Transverse colon (tissue), 3 donors: ENCODE measurements around the gene PLXNC1.

Source experiments
- POLR2A ChIP-seq: fragments of 450-650 bp; IDR thresholded peaks from one replicate; pipeline ENCODE4 v1.6.1; 2016; ENCODE audit warnings: antibody characterized with exemption, mild to moderate bottlenecking, moderate library complexity
- TF ChIP-seq, protein P1 (sequence below), 5 experiments: fragments of 200-600 bp in 3 of 5; fragments of 450-650 bp in 2 of 5; sonication (generic) in 3 of 5; IDR thresholded peaks; 1 replicate in 2 of 5; 2 replicates in 3 of 5; pipeline ENCODE4 v1.5.1; 2016 to 2017; ENCODE audit warnings: antibody characterized with exemption in 5 of 5, inconsistent platforms in 3 of 5, mild to moderate bottlenecking in 2 of 5, moderate library complexity in 1 of 5

GRCh38 chr12:94263011-94263811 is 114.8 kb downstream of the PLXNC1 start:
- TF ChIP-seq, protein P1, sequence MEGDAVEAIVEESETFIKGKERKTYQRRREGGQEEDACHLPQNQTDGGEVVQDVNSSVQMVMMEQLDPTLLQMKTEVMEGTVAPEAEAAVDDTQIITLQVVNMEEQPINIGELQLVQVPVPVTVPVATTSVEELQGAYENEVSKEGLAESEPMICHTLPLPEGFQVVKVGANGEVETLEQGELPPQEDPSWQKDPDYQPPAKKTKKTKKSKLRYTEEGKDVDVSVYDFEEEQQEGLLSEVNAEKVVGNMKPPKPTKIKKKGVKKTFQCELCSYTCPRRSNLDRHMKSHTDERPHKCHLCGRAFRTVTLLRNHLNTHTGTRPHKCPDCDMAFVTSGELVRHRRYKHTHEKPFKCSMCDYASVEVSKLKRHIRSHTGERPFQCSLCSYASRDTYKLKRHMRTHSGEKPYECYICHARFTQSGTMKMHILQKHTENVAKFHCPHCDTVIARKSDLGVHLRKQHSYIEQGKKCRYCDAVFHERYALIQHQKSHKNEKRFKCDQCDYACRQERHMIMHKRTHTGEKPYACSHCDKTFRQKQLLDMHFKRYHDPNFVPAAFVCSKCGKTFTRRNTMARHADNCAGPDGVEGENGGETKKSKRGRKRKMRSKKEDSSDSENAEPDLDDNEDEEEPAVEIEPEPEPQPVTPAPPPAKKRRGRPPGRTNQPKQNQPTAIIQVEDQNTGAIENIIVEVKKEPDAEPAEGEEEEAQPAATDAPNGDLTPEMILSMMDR (IDR thresholded peaks at IDR 0.05), result no peak
- TF ChIP-seq POLR2A, result no peak
